Bronchial epithelial cell (primary cell): ENCODE results near the gene ZNF749. TPM values are rescaled to one million over a fixed set of nuclear protein-coding genes. Genes with fewer than 3 reads are reported as not detected.
A peak's percentile ranks its signal among the peaks of the same experiment; 100 is the strongest.

Source experiments
- DNase-seq: peaks from one replicate; pipeline ENCODE4 v3.0.0-alpha.2; 2010; ENCODE audit warnings: low read depth
- FAIRE-seq: peaks from 2 replicates; lab custom pipeline; 2011; peaks lifted over from hg19 to GRCh38; lab: Jason Lieb, UNC
- H3K27me3 ChIP-seq: 2 replicates; pipeline ENCODE4 v1.5.1; 2011; ENCODE audit warnings: low read length; ENCODE audit not compliant: control insufficient read depth, insufficient read depth
- H3K36me3 ChIP-seq: 2 replicates; pipeline ENCODE4 v1.5.1; 2011; ENCODE audit warnings: low read length; ENCODE audit not compliant: control insufficient read depth, insufficient read depth
- H3K4me3 ChIP-seq: 2 replicates; pipeline ENCODE4 v1.5.1; 2011; ENCODE audit warnings: mild to moderate bottlenecking, low read depth, low read length, control low read depth
- CTCF ChIP-seq: IDR thresholded peaks from 2 replicates; pipeline ENCODE4 v1.5.1; 2011; ENCODE audit warnings: mild to moderate bottlenecking, moderate library complexity, low read length, control low read depth, inconsistent platforms; ENCODE audit not compliant: insufficient read depth, severe bottlenecking
- total RNA-seq: library from RNA; depleted of rRNA; stranded (reverse); fragments of >200 nt; gene quantifications from 2 replicates; pipeline ENCODE4 v1.2.1, GENCODE V29; 2014

ZNF749 gene
- 18.4 and 23.2 TPM in 2 replicates for total RNA-seq

DNA sequence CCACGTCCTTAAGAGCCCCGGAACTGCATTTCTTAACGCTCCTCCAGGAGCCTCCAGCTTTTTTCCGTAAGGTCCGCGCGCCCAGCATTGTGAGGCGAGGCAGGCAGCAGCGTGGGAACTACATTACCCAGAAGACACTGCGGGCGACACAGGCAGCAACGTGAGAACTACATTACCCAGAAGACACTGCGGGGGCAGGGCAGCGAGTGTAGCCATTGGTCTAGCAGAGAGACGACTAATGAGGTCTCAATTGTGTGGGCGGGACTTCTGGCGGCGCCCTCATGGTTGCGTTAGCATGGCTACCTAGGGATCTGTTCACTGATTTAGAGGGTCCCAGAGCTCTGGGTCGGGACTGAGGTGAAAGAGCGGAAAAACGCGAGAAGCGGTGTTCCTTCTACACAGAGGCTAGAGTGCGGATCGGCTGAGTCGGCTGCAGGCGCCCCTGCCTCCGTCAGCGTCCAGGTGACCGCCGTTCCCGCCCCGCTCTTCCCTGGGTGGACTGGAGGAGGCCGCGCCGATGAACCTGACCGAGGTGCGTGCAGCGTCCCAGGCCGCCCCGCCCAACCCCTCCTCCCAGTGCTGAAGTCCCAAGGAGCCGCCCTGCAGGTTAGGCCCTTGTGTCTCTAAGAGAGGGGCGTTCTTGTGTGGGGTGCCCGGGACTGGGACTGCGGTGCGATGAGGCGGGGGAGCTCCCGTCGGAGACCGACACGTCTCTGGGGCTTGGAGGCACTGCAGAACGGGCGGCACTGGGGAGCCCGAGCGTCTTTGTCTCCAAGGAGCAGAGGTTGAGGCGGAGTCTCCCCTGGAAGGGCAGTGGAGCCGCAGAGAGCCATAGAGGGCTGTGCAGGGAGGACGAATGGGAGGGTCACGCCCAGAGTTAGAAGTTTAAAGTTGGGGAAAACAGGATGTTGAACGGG lies at the start of gene ZNF749:
Gene ZNF749, plus strand, starts transcription at position 264 of the 917 bp plus-strand sequence. Its CDS starts 254 bp downstream, at position 518.
- TF ChIP-seq CTCF: no peak
- no peaks in the 10 kb centered on the region for H3K27me3 ChIP-seq
- no peaks in the 10 kb centered on the region for H3K36me3 ChIP-seq
- H3K4me3 ChIP-seq: peak within 1 kb of the TSS; percentile 64
- FAIRE-seq: peak; percentile 82
- peak; percentile 96 for DNase-seq

GRCh38 chr19:57389194-57389729 lies 45.9 kb upstream of the ZNF749 start:
- no peak for DNase-seq
- H3K4me3 ChIP-seq: peak overlapping the region; percentile 49
- H3K27me3 ChIP-seq: no peaks in the 10 kb centered on the region
- no peak for TF ChIP-seq CTCF
- no peak for FAIRE-seq
- peaks cover 2% of the 10 kb centered on the region for H3K36me3 ChIP-seq

DNA sequence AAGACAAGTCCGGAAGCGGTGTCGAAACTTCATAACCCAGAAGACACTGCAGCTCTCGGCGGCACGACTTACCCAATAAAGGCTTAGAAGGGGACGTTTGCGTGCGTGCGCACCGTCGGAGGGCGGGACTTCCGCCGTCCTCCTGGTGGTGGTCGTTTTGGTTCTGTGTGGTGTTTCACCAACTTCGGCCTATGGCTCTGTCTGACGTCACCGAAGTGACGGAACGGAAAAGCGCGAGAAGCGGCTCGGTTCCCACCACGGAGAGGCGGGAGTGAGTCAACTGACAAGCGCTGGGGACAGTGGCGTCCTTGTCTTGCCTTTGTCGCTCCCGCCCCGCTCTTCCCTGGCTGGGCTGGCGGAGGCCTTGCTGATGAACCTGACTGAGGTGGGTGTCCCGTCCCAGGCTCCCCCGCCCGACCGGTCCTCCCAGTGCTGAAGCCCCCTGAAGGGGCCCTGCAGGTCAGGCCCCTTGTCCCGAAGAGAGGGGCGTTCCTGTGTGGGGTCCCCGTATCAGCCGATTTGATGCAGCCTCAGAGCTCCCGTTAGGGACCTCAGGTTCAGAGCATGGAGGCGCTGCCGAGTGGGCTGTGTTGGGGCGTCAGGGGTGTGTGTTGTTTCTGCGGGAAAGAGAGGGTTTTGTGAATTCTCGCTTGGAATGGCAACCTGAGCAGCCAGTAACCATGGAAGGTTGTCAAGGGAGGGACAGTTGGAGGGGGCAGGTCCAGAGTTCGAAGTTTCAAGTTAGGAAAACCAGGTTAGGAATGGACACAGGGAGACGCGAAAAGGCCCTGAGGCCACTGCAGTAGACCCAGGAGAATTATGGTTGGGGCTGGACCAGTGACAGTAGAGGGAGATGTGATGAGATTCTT lies 45.2 kb upstream of the ZNF749 start, which contains the start of gene ZNF548:
Gene ZNF548, plus strand, starts transcription at position 125 of the 869 bp plus-strand sequence. Its CDS starts 246 bp downstream, at position 371.
- DNase-seq (peak; percentile 94), FAIRE-seq (peak; percentile 7)
- Histone ChIP-seq H3K4me3 (peak within 1 kb of the TSS; percentile 49), H3K27me3 (no peaks in the 10 kb centered on the region), H3K36me3 (peaks cover 2% of the 10 kb centered on the region)
- TF ChIP-seq CTCF: peak; percentile 35

DNA sequence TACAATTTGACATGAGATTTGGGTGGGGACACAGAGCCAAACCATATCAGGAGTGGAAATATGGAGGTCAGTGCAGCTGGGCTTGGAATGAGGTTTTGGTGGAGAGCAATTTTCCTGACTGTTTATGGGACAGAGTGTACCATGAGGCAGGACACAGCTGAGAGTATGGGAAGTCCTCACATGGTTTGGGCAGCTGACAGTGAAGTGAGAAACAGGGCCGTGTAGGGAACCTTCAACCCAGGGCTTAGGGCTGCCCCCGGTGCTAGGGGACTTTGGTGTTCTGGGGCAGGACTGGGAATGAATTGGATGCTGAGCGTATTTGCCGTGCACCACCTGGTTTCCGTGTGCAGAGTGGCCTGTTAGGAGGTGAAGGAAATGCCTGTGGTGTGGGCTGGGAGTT lies 39.4 kb upstream of the ZNF749 start:
- FAIRE-seq (peak; percentile 7), DNase-seq (no peak)
- Histone ChIP-seq H3K4me3 (no peak overlapping the region), H3K27me3 (no peaks in the 10 kb centered on the region), H3K36me3 (peaks cover 11% of the 10 kb centered on the region)
- no peak for TF ChIP-seq CTCF

DNA sequence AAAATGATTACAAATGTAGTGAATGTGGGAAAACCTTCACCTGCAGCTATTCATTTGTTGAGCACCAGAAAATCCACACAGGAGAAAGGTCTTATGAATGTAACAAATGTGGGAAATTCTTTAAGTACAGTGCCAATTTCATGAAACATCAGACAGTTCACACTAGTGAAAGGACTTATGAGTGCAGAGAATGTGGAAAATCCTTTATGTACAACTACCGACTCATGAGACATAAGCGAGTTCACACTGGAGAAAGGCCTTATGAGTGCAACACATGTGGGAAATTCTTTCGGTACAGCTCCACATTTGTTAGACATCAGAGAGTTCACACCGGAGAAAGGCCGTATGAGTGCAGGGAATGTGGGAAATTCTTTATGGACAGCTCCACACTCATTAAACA lies 36.3 kb upstream of the ZNF749 start:
- DNase-seq (no peak), FAIRE-seq (no peak)
- H3K36me3 ChIP-seq: peaks cover 10% of the 10 kb centered on the region
- no peak overlapping the region for H3K4me3 ChIP-seq
- no peaks in the 10 kb centered on the region for H3K27me3 ChIP-seq
- TF ChIP-seq CTCF: no peak
